Stimulated activated CD8-positive, alpha-beta memory T cell treated with anti-CD3 and anti-CD28 coated beads, Interleukin-15, amount 100 ng/mL, for 1 hour (primary cell): Measurements from ENCODE around the gene TEX30.
"Not testable (repeated sequence)": the region's sequence is repeated elsewhere in the genome, so short reads cannot be mapped to it uniquely, and the experiment has no call there.

Experiments
- DNase-seq: peaks from one replicate; pipeline ENCODE4 v3.0.0-alpha.2; 2020; ENCODE audit warnings: low read depth

The TEX30 gene

DNA sequence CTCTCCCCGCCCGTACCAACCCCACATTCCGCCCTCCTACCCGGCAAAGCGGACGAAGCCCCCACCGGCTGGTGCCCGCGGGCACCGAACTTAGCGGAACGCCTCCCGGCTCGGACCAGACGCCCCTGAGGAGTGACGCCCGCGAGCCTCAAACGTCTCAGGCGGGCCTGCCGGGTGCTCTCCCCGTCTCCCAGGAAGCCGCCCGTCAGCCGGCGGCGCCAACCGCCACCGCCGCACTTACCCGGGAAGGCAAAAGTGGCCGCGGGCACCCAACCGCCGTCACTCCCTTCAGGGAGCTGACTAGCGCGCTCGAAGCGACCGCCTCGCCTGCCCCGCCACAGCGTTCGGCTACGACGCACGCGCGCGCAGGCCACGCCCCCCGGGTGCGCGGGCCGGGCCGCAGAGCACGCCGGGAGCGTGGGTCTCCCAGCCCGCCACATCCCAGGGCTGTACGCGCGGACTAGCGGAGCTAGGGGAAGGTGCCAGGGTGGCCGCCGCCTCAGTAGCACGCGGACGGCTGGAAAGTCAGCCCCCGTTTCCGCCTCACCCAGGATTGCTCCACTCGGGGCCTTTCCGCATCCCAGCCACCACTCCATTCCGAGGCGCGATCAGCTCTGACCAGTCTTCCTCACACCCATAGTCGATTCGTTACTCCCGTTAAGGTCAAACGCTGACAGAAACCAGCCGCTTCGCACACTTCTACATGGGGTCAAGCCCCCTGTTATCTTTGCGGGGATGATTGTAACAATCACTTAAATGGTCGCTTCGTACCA is at the start of gene TEX30:
TEX30 (minus strand) TSS at position 346 of the 773 bp plus-strand sequence. CDS start 3,760 bp downstream, outside the sequence.
- DNase-seq, result peak; percentile 65

DNA sequence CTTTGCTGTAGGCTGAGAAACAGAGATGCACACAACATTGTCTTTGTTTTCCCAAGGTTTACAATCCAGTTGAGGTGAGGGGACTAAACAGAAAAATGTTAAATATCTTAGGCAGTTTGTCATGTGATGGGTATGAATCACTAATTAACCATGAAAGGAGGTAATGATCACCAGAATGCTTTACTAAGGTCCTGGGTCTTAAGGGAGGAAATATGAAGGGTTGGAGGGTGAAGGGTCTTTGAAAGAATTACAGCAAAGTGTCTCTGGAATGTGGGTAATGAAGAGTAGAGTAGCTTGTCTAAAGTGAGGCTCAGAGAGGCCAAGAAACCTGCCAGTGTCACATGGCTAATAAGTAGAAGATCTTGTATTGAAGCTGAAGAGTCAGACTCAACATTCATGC is 44.3 kb upstream of the TEX30 start:
- no peak for DNase-seq

DNA sequence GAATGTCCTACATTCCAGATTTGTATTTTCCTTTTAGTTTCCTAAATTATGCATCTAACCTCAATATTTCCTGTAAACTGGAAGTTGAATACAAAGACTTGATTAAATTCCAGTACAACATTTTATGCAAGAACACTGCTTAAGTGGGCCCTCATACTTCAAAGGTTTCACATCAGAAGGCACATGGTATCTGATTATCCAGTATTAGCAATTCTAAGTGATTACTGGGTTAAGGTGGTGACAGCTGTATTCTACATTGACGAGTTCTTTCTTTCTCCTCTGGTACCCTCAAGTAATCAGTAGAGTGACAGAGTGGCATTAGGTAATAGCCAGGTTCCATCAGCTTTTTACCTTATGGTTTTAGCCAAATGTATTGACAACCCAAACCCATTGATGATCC is 43.7 kb upstream of the TEX30 start:
- DNase-seq, result no peak

DNA sequence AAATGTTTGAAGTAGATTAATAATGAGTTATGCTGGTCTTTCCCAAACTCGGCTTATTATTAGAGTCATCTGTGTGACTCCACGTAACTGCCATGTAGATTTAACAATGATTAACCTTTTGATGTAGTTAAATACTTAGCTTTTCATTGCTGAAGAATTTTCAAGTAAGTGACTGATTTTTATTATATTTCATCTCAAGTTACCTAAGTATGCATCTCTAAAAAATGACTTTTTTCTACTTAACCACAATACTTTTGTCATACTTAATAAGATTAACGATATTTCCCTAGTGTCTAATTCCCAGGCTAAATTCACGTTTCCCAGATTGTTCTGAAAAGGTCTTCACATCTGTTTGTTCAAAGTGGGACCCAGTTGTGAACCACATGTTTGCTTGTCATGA is 43.1 kb upstream of the TEX30 start:
- DNase-seq, result no peak

DNA sequence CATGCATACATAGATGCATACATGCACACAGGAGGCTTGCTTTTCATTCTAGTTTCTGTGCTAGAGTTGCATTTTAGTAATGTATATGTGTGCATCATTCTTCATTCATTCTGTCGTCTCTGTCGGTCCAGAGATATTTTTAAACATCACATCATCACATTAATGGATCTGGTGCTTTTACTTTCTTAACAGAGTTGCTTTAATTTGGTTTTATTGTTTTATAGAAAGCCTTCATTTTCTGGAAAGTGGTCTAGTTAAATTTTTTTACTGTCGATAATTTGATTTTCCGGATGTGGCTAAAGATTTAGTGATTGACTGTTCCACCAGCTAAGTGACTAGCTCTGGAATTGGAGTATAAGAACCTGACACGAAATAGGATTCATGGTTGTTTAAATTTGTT is 42.2 kb upstream of the TEX30 start:
- DNase-seq, result no peak

DNA sequence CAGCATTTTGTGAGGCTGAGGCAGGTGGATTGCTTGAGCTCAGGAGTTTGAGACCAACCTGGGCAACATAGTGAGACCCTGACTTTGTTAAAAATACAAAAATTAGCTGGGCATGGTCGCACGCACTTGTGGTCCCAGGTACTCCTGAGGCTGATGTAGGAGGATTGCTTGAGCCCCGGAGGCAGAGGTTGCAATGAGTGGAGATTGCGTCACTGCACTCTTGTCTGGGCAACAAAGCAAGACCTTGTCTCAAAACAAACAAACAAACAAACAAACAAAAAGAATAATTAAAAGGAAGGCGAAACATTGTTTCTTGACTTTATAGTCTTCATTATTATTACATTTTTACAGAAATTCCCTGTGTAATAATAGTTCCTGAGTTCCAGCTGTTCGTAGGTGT is 41.2 kb upstream of the TEX30 start:
- no peak for DNase-seq

DNA sequence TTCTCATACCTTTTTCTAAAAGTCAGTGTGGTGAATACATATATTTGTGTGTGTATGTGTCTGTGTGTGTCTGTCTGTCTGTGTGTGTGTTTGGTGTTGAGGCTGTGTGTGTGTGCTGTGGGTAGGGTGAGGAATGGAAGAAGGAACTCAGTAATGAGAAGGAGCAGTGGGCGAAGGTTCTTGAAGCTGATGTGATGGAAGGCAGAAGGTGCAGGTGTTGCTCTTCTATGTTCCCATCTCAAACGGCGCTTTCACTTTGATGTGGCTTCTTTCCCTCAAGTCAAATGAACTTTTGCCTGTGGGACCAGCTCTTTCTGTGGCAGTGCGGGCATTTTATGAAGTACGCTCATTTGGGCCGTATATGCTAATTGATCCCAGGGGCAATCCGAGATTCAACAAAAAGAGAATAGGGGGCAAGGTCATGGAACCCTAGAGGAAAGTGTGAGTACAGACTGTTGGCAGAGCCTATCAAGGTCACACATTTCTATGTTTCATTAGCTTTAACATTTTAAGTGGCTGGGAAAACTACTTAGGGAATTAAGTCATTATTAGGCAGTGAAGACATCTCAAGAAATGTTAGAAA is 40.5 kb upstream of the TEX30 start:
- DNase-seq, result no peak

DNA sequence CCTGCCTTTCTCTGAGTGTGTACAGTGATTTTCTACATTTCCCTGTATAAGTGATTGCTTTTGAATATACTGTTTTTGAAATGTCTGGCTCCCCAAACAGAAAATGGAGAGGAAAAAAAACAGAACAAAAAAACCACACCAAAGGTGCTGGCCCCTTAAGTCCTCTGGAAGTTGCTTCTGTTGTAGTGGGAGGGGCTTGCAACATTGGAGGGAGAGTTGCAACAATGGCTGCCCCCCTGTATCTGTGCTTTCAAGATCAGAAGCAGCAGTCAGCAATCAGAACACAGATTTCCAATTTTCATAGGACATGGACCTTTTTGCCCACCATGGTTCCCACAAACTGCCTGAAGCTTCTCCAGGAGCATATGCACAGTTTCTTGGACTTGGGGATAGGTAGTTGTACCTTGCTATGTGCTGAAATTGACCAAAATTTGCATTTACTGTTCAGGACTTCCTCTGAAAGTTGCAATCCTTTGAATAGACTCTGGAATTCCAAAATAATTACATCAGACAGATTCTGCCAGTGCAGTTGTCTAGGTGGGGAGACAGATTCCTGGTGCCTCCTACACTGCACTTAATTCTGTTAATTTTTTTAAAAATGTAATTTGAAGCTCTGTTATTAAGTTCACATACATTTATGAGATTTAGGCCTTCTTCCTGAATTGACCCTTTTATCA is 39.2 kb upstream of the TEX30 start:
- no peak for DNase-seq

DNA sequence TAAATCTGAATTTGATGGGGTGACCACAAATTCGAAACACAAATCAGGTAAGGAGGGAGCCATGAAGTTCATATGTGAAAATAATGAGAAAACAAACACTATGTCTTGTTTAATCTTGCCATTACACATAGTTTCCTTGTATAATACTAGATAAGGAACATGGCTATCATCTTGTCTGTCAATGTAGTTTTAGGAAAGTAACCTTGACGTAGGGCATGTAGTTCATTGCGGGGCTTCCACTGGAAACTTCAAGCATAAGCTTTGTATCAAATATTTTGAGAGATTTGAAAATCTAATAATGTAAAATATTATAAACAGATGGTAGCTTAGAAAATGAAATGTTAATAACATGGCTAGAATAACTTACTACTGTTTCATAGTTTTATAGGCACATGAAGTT is 34.1 kb upstream of the TEX30 start:
- no peak for DNase-seq

DNA sequence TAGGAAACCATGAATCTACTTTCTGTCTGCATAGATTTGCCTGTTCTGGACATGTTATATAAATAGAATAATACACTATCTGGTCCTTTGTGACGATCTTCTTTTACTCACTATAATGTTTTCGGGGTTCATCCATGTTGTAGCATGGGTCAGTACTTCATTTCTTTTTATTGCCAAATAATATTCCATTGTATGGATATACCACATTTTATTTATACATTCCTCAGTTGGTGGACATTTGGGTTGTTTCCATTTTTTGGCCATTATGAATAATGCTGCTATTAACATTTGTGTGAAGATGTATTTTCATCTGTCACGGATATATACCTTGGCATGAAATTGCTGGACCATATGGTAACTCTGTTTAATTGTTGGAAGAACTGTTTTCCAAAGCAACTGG is 32.1 kb upstream of the TEX30 start:
- no peak for DNase-seq

DNA sequence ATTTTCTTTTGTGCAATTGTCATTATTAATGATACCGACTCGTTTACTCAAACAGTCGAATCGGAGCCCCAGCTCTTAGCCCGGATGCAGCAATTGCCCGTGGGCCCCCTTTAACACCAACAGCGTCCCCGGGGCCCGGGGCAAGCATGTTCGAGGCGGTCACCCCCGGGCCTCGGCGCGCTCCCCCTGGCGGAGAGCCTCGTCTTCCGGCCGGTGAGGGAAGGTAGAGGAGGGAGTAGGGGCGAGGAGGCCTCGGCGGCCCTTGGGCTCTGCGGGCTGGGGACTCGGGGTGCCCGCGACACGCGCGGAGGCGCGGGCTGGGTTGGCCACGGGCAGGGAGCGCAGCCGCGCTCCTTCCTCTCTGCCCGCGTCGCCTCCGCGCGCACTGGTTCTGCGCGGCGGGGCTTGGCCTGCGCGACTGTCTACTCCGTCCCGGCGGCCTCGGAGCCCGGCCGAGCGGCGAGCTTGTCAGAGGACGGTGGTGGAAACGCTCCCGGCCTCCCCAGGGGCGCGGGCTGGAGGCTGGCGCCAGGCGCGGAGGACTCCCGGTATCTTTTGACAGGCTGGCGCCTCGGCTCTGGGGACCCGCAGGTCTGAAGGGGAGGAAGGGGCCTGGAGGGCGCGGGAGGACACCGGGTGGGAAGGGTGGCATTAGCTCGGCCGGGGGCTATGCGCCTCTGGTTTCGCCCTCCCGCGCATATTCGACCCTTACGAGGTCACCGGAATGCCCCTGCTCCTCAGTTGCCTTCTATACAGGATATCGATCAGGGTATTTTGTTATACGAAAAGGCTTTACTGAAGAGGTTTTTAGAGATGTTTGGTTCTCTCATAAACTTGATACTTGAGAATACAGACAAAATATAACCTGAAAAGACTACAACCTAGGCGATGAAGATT is 26.8 kb upstream of the TEX30 start:
- peak; percentile 61 for DNase-seq

DNA sequence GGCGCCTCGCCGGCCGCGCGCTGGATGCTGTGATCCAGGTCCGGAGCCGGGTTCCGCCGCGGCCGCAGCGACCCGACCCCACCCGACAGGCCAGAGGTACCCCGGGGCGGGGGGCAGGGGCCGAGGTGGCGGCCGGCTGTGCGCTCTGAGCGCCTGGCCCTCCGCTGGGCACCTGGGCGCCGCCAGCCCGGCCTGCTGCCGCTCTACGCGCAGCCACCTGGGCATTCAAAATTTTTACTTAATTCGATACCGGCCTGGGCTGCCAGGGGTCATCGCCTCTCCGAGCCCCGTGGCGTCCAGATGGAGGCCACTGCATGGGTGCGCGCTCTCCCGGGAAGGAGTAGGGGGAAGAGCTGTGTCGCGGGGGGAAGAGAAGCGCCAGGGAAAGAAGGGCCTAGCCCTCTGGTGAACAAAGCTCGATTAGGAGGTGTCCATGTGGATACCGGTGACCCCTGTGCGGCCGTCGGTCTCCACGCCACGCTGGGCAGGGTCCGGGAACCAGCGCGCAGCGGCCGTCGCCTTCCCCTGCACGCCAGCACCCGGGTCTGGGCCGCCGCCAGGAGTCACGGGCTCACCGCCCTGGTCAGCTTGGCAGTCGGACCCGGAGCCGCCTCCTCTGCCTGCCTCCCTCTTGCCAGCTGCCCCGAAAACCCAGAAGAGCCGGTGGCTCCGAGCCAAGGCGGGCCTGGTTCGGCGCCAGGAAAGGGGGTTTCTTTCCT is 26.0 kb upstream of the TEX30 start:
- no peak for DNase-seq

DNA sequence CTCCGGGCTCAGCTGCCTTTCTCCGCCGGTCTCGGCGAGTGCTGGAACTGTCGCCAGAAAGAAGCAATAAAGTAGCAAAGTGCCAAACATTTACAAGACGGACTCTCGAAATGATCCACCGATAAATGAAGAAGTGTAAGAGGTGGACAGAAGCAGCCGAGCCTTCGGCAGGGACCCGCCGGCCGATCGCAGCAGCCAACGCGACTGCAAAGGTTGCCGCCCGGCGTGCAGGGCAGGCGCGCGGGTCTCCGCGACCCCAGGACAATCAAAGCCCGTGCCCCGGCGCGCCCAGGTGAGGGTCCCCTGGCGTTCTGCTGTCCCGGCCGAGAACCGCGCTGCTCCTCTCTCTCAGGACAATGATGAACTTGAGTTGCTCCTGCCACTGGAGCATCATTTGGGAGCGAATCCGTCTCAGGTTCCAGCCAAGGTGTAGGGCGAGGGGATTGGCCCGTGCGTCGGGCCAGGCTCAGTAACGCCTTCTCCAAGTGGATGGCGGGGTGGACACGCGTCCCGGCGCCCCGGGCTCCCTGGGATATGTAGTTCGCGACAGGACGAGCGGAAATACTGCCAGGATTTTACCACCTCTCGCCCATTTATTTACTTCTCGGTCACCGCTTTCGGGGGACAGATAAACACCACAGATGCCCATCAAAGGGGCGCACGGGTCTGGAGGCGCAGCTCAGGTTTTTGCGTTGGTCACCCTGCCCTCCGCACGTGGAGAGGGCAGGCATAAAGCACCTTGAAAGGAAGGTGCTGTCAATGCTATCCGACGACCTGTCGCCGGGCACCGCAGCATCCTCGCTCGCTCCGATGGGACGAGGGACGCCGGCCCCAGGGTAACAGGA is 25.2 kb upstream of the TEX30 start, which contains the start of the genes BIVM and POGLUT2:
BIVM (plus strand) TSS at position 539 of the 845 bp plus-strand sequence. CDS start 8,149 bp downstream, outside the sequence.
POGLUT2 (minus strand) TSS at position 396 of the 845 bp plus-strand sequence; CDS start at position 90, 306 bp downstream.
- DNase-seq, result peak; percentile 46

DNA sequence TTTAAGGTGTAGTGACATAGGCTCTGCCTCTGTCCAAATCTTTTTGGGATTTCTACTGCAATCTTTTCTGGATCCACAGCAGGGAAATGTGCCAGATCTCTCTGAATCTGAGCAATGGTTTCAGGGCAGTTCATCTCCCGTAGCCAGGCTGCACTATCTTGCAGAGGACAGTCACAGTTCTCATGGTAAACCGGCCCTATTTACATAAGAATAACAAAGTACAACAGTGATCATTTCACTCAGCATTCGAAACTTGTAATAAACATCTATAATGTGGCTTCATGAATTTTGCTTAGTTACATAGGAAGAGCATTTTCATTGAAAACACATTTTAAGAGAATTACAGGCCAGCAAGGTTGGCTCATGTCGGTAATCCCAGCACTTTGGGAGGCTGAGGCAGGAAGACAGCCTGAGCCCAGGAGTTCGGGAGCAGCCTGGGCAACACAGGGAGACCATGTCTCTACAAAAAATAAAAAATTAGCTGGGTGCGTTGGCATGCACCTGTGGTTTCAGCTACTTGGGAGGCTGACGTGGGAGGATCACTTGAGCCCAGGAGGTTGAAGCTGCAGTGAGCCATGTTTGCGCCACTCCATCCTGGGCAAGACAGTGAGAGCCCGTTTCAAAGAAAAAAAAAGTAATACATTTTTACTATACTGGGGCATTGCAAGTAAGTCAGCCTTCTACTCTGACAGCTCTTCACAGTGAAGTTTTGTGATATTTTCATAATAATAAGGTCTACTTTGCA is 20.2 kb upstream of the TEX30 start:
- DNase-seq, result no peak

DNA sequence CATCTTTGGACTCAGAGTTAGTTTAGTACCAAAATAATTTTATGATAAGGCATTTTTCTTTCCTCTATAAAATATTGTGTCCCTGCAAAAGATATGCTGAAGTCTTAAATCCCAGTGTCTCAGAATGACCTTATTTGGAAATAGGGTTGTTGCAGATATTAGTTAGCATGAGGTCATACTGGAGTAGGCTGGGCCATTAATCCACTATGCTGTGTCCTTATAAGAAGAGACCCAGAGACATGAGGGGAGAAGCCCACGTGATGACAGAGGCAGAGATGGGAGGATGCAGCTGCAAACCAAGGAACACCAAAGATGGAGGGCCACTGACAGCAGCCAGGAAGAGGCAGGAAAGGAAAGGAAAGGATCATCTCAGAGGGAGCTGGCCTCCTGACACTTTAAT is 18.8 kb upstream of the TEX30 start:
- no peak for DNase-seq

DNA sequence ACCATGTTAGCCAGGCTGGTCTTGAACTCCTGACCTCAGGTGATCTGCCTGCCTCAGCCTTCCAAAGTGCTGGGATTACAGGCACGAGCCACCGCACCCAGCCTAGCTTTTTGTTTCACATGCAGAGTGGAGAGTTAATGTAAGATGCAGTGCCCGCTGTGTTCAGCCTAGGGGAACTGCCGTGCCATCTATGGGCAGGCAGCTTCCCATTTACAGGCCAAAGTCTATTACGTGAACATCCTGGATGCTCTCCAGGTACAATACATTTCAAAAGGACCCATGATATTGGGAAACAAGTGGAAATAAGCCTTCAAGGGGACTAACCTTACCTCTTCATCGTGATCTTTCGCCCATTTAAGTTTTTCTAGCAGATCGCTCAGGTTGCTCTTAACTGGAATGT is 15.1 kb upstream of the TEX30 start:
- DNase-seq, result no peak

DNA sequence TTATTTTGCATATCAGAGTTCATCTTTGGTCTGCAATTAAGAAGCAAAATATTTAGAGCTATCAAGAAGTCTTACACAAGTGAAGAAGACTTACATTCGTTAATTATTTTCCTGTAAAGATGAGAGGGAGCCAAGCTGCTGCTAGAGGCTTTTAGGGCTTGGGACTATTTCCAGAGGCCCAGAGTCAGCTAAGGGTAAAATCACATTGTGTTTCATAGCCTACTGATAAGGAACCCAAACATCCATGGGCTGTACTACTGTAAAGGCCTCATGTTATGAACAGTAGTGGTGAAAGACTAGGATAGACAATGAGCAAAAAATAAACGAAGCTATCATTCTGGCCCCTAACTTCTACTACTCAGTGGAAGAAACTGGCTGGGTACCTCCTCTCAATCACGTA is 10.9 kb upstream of the TEX30 start:
- DNase-seq, result no peak

DNA sequence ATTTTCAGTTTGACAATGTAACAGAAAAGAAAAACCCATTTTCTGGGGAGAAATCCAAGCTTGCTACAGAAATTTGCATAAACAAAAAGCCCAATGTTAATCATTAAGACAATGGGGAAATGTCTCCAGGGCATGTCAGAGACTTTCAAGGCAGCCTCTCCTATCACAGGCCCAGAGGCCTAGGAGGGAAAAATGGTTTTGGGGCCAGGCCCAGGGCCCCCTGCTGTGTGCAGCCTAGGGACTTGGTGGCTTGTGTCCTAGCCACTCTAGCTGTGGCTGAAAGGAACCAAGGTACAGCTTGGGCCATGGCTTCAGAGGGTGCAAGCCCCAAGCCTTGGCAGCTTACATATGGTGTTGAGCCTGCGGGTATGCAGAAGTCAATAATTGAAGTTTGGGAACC is 8.0 kb upstream of the TEX30 start:
- DNase-seq, result no peak

DNA sequence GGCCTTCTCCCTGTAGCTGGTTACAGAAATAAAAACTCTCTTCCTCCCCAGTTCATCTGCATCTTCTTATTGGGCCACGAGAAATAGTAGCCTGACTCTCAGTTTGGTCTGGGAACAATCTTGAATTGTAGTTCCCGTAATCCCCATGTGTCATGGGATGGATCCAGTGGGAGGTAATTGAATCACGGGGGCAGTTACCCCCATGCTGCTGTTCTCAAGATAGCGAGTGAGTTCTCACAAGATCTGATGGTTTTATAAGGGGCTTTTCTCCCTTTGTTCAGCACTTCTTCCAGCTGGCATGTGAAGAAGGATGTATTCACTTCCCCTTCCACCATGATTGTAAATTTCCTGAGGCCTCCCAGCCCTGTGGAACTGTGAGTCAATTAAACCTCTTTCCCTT is 7.1 kb upstream of the TEX30 start:
- not testable (repeated sequence) for DNase-seq
